Stimulated activated CD4-positive, alpha-beta T cell treated with anti-CD3 and anti-CD28 coated beads, Interleukin-12 subunit alpha, Interleukin-12 subunit beta, amount 100 ng/mL, for 48 hours (primary cell): ENCODE measurements around the gene MFRP.

Experiments
- DNase-seq, 3 donors: peaks; one replicate each; pipeline ENCODE4 v3.0.0-alpha.2; 2020; ENCODE audit warnings: low read depth in 2 of 3, low spot score in 1 of 3

Gene MFRP

GRCh38 chr11:119373059-119373920 is 26.8 kb upstream of the MFRP start:
- DNase-seq, result no peak

- DNase-seq, result no peak
Measured at GRCh38 chr11:119372260-119373058, 26.0 kb upstream of the MFRP start.

DNA sequence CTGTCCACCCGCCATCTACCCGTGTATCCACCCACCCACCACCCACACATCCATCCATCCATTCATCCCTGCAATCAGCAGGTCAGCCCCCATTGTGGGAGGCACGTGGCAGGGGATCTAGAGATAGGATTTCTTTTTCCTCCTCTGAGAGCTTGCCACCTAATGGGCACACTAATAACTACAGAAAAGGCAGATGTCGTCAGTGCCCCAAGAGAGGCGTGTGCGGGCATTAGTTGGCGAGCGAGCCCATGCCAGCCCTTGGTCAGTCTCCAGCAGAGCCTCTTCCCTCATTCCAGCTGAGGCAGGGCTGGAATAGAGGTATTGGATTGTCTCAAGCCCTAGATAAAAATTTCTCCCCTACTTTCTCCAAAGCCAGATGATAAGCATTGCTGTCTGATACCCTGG is 25.3 kb upstream of the MFRP start:
- DNase-seq, result no peak

GRCh38 chr11:119371067-119371601 is 24.6 kb upstream of the MFRP start:
- DNase-seq, result no peak

- DNase-seq, result no peak
Measured at GRCh38 chr11:119370486-119371046, 24.1 kb upstream of the MFRP start.

GRCh38 chr11:119369132-119369925 is 22.8 kb upstream of the MFRP start:
- DNase-seq, result no peak

- DNase-seq, result no peak
Measured at GRCh38 chr11:119368121-119369034, 21.9 kb upstream of the MFRP start.

GRCh38 chr11:119367661-119368120 is 21.2 kb upstream of the MFRP start:
- DNase-seq, result no peak

DNA sequence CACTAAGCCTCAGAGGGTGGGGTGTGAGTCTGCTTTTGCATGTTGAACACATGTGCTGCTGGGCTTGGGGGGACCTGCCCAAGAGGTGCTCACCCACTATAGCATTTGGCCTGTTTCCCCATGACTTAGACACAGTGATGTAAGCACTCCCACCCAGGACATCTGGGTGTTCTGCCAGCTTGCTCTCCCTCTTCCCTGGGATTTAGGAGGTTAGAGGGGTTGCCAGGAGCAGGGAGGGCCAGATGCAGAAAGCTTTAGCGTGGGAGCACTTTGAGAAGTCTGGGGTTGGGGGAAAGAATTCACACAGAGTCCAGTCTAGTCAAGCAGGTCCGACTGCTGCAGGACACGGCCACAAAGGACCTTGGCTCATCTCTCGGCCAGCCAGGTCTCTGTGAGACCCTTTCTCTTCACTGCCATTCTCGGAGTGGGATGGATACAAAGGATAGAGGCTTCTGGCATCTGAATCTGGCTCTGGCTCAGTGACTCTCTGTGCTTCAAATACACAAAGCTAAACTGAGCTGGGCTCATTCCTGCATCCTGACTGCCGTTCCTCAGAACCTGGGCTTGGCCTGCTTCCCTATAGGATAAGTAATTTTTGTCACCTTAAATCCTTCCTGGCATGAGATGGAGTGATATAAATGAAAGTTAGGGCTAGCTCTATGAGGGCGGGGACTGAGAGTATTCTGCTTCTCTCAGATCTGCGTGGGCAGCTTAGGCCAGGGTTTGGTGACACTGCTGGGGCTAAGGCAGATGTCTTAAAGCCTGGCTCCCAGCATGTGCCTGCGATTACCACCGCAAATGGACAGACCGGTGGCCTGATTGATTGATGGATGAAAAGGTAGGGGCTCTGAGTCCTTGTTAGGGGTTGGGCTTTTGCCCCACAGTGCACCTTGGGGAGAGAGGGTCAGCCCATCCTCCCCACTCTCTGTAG is 20.4 kb upstream of the MFRP start:
- no peak for DNase-seq

DNA sequence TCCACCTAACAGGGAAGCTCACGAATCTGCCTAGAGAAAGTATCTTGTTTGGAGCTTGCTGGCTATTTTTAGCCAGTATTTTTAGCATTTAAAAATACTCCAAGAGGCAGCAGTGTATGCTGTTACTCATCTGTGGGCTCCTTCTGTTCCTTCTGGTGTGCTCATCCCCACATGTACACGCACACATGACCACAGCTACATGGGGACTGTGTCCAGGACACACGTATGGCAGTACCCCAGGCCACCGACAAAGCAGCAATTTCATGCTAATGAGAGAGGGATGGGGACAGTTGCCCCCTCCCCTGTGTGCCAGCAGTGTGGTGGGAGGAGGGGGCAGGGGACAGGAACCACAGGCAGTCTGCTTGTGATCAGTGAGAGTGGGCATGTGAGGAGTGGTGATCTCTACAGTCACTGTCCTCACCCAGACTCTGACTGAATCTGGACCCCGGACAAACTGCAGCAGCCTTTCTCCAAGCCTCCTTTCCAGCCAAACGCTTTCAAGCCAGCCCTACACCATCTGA is 18.6 kb upstream of the MFRP start:
- no peak for DNase-seq

GRCh38 chr11:119363851-119364590 is 17.5 kb upstream of the MFRP start:
- DNase-seq, result peak in 1 of 3 donors; percentile 35

DNA sequence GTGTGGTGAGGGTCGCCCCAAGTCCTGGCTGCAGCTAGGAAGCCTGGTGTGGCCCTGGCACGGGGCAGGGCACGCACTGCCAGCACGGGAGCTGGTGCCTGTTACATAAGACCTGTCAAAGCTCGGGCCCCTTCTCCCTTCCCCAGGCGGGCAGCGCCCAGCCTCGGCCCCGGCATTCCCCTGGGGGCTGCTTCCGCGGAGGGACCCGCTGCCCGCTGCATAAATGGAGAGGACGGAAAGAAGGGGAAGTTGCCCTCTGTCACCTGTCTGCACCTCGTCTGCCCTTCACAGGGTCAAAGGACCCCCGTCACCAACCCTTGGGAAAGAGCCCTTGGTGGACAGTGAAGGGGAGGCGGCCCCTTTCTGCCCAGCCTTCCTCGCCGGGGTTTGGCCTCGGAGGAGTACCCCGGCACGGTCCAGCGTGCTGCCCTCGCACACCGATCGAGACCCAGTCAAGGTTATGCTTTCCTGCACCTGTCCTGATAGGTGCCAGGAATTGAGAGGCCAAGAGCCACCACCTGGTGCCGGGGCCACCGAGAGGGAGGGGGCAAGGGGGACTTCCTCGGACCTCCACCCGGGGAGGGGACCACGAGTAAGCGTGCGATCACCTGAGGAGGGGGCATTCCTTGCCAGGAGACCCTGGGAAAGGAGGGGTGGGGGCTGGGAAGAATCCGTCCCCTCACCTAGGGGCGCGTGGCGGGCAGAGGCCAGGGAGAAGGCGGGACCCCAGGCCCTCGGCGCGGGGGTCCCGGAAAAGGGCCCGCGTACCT is 16.8 kb upstream of the MFRP start:
- no peak for DNase-seq

- DNase-seq, result no peak
Measured at GRCh38 chr11:119362741-119363080, 16.2 kb upstream of the MFRP start.

GRCh38 chr11:119361941-119362725 is 15.6 kb upstream of the MFRP start:
- DNase-seq, result no peak

- DNase-seq, result peak; percentile 33 to 55 (median 44)
Measured at GRCh38 chr11:119361056-119361787, 14.7 kb upstream of the MFRP start.
